ENCODE data around the gene KLHDC7B.
"Not testable (repeated sequence)": the region's sequence is repeated elsewhere in the genome, so short reads cannot be mapped to it uniquely, and the experiment has no call there.

The KLHDC7B gene

DNA sequence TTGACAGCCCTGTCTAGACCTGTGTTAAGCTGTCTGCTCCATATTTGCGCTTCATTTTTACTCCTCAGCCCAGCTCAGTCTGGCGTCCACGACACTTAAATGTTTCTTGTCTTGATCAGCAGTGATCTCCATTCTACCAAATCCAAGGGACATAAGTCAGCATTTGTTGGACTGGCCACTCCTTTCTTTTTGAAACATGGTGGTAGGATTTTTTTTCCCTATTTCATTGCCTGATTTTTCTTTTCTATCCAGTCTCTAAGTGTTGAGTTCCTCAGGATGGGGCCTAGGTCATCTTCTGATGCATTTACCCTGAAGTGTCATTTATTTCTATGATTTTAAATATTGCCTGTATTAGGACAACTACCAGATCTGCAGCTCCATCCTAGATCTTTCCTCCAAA, 36.8 kb upstream of the KLHDC7B start:
- DNase-seq (ENCODE audit: low read depth, low spot score) = no peak
- Histone ChIP-seq H3K27ac (peak overlapping the region; percentile 90; the same call in 1 of the 2 replicates), H3K9ac (ENCODE audit: insufficient read length) (peak overlapping the region; percentile 93), H3K36me3 (ENCODE audit: insufficient read depth, low read length) (peaks cover 21% of the 10 kb centered on the region; the same call in 1 of the 2 replicates), H3K4me3 (peak overlapping the region; percentile 94), H3K9me3 (ENCODE audit: low read depth, low read length) (no peaks in the 10 kb centered on the region)
- TF ChIP-seq EZH2 (IDR thresholded peaks at IDR 0.05) (no peak), FOXP2 (optimal IDR thresholded peaks at IDR 0.05; ENCODE audit: control extremely low read depth, extremely low read length, insufficient read depth) (no peak), POLR2AphosphoS5 (IDR thresholded peaks at IDR 0.05; ENCODE audit: borderline replicate concordance, low read depth, low read length) (no peak)

DNA sequence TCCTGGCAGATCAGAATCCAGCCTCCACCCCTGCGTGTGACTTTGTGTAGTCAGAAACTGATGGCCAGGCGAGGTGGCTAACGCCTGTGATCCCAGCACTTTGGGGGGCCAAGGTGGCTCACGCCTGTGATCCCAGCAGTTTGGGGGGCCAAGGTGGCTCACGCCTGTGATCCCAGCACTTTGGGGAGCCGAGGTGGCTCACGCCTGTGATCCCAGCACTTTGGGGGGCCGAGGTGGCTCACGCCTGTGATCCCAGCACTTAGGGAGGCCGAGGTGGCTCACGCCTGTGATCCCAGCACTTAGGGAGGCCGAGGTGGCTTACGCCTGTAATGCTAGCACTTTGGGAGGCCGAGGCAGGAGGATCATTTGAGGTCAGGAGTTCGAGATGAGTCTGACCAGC, 32.5 kb upstream of the KLHDC7B start:
- Histone ChIP-seq H3K9me3 (ENCODE audit: low read depth, low read length) (no peaks in the 10 kb centered on the region), H3K27ac (no peak overlapping the region), H3K9ac (ENCODE audit: insufficient read length) (no peak overlapping the region), H3K36me3 (ENCODE audit: insufficient read depth, low read length) (peaks cover 31% of the 10 kb centered on the region; the same call in 1 of the 2 replicates), H3K4me3 (no peak overlapping the region)
- no peak for DNase-seq (ENCODE audit: low read depth, low spot score)
- TF ChIP-seq FOXP2 (optimal IDR thresholded peaks at IDR 0.05; ENCODE audit: control extremely low read depth, extremely low read length, insufficient read depth) (no peak), POLR2AphosphoS5 (IDR thresholded peaks at IDR 0.05; ENCODE audit: borderline replicate concordance, low read depth, low read length) (no peak), EZH2 (IDR thresholded peaks at IDR 0.05) (no peak)

DNA sequence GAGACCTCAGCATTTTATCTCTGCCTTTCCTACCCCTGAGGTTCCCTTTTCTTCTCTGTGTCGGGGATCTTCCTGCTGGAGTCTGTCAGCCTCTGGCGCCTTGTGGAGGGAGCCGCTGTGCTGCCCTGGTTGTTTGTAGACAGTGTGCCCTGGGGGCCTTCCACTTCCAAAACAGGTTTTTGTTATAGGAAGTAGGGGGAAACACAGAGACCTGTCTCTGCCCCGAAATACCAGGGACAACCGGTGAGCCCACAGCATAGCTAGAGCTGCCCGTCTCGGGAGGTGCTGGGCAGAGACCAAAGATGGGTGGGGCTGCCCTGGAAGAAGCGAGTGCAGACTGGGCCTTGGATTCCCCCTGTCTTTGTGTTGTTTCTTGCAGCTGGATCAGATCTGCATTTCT, 29.6 kb upstream of the KLHDC7B start:
- Histone ChIP-seq H3K9ac (ENCODE audit: insufficient read length) (no peak overlapping the region), H3K4me3 (no peak overlapping the region), H3K27ac (no peak overlapping the region), H3K9me3 (ENCODE audit: low read depth, low read length) (no peaks in the 10 kb centered on the region), H3K36me3 (ENCODE audit: insufficient read depth, low read length) (peaks cover 50% of the 10 kb centered on the region)
- DNase-seq (ENCODE audit: low read depth, low spot score) = no peak
- TF ChIP-seq EZH2 (IDR thresholded peaks at IDR 0.05) (no peak), POLR2AphosphoS5 (IDR thresholded peaks at IDR 0.05; ENCODE audit: borderline replicate concordance, low read depth, low read length) (no peak), FOXP2 (optimal IDR thresholded peaks at IDR 0.05; ENCODE audit: control extremely low read depth, extremely low read length, insufficient read depth) (no peak)

DNA sequence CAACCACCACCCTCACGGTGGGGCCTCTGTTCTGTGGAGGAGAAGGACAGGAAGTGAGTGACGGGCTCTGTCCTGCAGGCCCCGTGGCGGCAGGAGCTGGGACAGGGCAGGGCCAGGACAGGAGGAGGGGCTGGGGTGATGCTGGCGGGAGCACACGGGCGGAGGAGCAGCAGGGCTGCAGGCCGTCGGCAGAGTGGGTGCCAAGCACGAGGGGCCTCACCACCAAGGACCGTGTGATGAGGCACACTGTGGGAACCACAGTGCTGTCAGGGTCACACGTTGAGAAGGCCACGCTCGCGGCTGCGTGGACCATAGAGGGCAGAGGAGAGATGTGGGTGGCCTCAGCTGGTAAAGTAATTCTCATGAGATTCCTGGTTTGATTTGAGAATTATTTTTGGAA, 28.8 kb upstream of the KLHDC7B start:
- Histone ChIP-seq H3K4me3 (no peak overlapping the region), H3K9me3 (ENCODE audit: low read depth, low read length) (no peaks in the 10 kb centered on the region), H3K36me3 (ENCODE audit: insufficient read depth, low read length) (peaks cover 52% of the 10 kb centered on the region), H3K9ac (ENCODE audit: insufficient read length) (no peak overlapping the region), H3K27ac (no peak overlapping the region)
- DNase-seq (ENCODE audit: low read depth, low spot score) = no peak
- TF ChIP-seq FOXP2 (optimal IDR thresholded peaks at IDR 0.05; ENCODE audit: control extremely low read depth, extremely low read length, insufficient read depth) (no peak), POLR2AphosphoS5 (IDR thresholded peaks at IDR 0.05; ENCODE audit: borderline replicate concordance, low read depth, low read length) (no peak), EZH2 (IDR thresholded peaks at IDR 0.05) (no peak)

DNA sequence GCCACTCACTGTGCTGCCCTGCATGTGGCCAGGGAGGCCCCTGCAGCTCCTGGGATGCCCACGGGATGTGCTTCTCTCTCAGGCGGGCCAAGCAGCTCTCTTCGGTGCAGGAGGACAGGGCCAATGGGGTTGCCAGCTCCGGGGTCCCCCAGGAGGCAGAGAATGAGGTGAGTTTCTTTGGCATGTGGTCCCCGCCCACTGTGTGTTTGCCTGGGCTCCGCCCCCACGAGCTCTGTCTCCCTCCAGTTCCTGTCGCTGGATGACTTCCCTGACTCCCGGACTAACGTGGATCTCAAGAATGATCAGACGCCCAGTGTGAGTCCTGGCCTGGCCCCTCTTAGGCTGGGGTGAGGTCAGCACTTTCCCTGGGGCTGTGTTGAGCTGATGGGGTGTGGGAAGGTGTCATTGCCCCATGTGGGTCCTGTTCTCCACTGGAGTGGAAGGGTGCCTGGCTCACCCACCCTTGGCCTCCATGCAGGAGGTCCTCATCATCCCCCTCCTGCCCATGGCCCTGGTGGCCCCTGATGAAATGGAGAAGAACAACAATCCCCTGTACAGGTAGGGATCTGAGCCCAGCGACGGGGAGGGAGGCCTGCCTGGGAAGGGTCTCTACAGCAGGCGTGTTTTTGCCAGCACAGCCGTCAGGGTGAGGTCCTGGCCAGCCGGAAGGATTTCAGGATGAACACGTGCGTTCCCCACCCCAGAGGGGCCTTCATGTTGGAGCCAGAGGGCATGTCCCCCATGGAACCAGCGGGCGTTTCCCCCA, 28.0 kb upstream of the KLHDC7B start:
- Histone ChIP-seq H3K27ac (no peak overlapping the region), H3K4me3 (no peak overlapping the region), H3K9me3 (ENCODE audit: low read depth, low read length) (no peaks in the 10 kb centered on the region), H3K9ac (ENCODE audit: insufficient read length) (no peak overlapping the region), H3K36me3 (ENCODE audit: insufficient read depth, low read length) (peaks cover 46% of the 10 kb centered on the region)
- no peak for DNase-seq (ENCODE audit: low read depth, low spot score)
- TF ChIP-seq EZH2 (IDR thresholded peaks at IDR 0.05) (no peak), POLR2AphosphoS5 (IDR thresholded peaks at IDR 0.05; ENCODE audit: borderline replicate concordance, low read depth, low read length) (no peak), FOXP2 (optimal IDR thresholded peaks at IDR 0.05; ENCODE audit: control extremely low read depth, extremely low read length, insufficient read depth) (no peak)

DNA sequence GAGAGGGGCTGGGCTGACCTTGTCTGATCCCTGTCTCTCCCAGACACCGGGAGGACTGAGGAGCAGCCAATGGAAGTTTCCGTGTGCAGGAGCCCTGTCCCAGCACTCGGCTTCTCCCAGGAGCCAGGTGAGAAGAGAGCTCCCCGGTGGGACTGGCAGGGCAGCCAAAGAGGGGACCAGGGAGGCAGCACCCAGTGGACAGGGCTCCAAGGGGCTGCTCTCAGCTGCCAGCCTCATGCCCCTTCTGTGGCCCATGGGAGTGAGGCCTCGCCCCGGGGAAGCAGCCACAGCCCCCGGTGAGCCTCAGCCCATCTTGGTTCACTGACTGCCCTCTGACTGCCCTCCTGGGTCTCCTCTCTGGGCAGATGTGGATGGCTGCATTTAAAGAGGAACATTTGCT, 27.1 kb upstream of the KLHDC7B start:
- no peak overlapping the region for H3K9ac ChIP-seq (ENCODE audit: insufficient read length)
- no peaks in the 10 kb centered on the region for H3K9me3 ChIP-seq (ENCODE audit: low read depth, low read length)
- H3K4me3 ChIP-seq = no peak overlapping the region
- TF ChIP-seq FOXP2 (optimal IDR thresholded peaks at IDR 0.05; ENCODE audit: control extremely low read depth, extremely low read length, insufficient read depth) (no peak), POLR2AphosphoS5 (IDR thresholded peaks at IDR 0.05; ENCODE audit: borderline replicate concordance, low read depth, low read length) (no peak), EZH2 (IDR thresholded peaks at IDR 0.05) (no peak)
- no peak for DNase-seq (ENCODE audit: low read depth, low spot score)
- no peak overlapping the region for H3K27ac ChIP-seq
- peaks cover 48% of the 10 kb centered on the region for H3K36me3 ChIP-seq (ENCODE audit: insufficient read depth, low read length)

DNA sequence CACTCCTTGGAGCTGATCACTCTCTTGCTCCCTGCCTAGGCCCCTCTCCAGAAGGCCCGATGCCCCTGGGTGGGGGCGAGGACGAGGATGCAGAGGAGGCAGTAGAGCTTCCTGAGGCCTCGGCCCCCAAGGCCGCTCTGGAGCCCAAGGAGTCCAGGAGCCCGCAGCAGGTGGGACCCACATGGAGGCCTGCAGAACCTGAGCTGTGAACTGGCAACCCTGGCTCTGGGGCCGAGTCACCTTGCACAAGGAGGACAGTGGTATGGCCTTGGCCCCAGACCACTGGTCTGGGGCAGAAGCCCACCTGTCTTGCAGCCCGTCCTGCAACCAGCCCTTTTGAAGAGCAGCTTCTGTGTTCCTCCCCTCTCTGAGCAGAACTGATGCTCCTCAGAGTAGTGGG, 26.5 kb upstream of the KLHDC7B start:
- Histone ChIP-seq H3K4me3 (no peak overlapping the region), H3K9me3 (ENCODE audit: low read depth, low read length) (no peaks in the 10 kb centered on the region), H3K9ac (ENCODE audit: insufficient read length) (no peak overlapping the region), H3K36me3 (ENCODE audit: insufficient read depth, low read length) (peaks cover 52% of the 10 kb centered on the region), H3K27ac (no peak overlapping the region)
- no peak for DNase-seq (ENCODE audit: low read depth, low spot score)
- TF ChIP-seq POLR2AphosphoS5 (IDR thresholded peaks at IDR 0.05; ENCODE audit: borderline replicate concordance, low read depth, low read length) = no peak

DNA sequence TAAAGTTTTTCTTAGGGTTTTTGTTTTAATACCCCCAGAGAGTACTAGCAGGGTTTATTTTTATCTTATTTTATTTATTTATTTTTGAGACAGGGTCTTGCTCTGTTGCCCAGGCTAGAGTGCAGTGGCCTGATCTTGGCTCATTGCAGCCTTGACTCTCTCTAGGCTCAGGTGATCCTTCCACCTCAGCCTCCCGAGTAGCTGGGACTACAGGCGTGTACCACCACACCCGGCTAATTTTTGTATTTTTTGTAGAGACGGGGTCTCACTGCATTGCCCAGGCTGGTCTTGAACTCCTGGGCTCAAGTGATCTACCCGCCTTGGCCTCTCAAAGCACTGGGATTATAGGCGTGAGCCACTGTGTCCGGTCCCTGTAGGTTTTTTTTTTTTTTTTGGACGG, 25.5 kb upstream of the KLHDC7B start:
- peaks cover 49% of the 10 kb centered on the region for H3K36me3 ChIP-seq (ENCODE audit: insufficient read depth, low read length)
- H3K9ac ChIP-seq (ENCODE audit: insufficient read length) = not testable (repeated sequence)

DNA sequence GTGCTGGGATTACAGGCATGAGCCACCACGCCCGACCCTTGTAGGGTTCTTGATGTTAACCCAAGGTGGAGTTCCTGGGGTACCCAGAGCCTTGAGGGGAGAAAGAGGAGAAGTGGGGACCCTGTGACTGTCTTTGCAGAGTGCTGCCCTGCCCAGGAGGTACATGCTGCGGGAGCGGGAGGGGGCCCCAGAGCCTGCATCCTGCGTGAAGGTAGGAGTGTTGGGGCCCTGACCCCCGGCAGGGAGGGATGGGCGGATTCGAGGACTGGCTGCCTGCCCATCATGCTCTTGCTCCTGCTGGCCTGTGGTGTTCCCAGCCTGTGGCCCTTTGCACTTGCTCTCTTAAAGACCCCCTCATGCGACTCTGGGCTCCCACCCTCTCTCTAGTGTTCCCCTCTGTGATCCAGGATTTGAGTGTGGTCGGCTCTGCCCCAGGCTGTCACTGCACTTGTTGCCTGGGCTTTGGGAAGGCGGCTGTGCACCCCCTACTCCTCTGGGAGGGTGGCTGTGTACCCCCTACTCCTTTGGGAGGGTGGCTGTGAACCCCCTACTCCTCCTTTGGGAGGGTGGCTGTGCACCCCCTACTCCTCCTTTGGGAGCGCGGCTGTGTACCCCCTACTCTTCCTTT, 24.8 kb upstream of the KLHDC7B start:
- Histone ChIP-seq H3K36me3 (ENCODE audit: insufficient read depth, low read length) (peaks cover 49% of the 10 kb centered on the region), H3K9me3 (ENCODE audit: low read depth, low read length) (no peaks in the 10 kb centered on the region), H3K27ac (no peak overlapping the region), H3K4me3 (no peak overlapping the region), H3K9ac (ENCODE audit: insufficient read length) (no peak overlapping the region)
- no peak for TF ChIP-seq FOXP2 (optimal IDR thresholded peaks at IDR 0.05; ENCODE audit: control extremely low read depth, extremely low read length, insufficient read depth)
- no peak for TF ChIP-seq POLR2AphosphoS5 (IDR thresholded peaks at IDR 0.05; ENCODE audit: borderline replicate concordance, low read depth, low read length)
- no peak for TF ChIP-seq EZH2 (IDR thresholded peaks at IDR 0.05)
- DNase-seq (ENCODE audit: low read depth, low spot score) = no peak

More for the DNA sequence above, 25.5 kb upstream of the KLHDC7B start:
- DNase-seq (ENCODE audit: low read depth, low spot score); H3K4me3 ChIP-seq; H3K9me3 ChIP-seq (ENCODE audit: low read depth, low read length); H3K27ac ChIP-seq: not testable (repeated sequence)
